ENCODE data around the gene SPATA16.

- no peak for TF ChIP-seq NCOR1 (IDR thresholded peaks at IDR 0.05; ENCODE audit: borderline replicate concordance, low read length)
- TF ChIP-seq ZNF33A (CRISPR knock-in tag; IDR thresholded peaks at IDR 0.05; ENCODE audit: borderline replicate concordance), result no peak
- TF ChIP-seq, protein P1, sequence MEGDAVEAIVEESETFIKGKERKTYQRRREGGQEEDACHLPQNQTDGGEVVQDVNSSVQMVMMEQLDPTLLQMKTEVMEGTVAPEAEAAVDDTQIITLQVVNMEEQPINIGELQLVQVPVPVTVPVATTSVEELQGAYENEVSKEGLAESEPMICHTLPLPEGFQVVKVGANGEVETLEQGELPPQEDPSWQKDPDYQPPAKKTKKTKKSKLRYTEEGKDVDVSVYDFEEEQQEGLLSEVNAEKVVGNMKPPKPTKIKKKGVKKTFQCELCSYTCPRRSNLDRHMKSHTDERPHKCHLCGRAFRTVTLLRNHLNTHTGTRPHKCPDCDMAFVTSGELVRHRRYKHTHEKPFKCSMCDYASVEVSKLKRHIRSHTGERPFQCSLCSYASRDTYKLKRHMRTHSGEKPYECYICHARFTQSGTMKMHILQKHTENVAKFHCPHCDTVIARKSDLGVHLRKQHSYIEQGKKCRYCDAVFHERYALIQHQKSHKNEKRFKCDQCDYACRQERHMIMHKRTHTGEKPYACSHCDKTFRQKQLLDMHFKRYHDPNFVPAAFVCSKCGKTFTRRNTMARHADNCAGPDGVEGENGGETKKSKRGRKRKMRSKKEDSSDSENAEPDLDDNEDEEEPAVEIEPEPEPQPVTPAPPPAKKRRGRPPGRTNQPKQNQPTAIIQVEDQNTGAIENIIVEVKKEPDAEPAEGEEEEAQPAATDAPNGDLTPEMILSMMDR (CRISPR knock-in tag; IDR thresholded peaks at IDR 0.05), result no peak
- TF ChIP-seq, protein P2, sequence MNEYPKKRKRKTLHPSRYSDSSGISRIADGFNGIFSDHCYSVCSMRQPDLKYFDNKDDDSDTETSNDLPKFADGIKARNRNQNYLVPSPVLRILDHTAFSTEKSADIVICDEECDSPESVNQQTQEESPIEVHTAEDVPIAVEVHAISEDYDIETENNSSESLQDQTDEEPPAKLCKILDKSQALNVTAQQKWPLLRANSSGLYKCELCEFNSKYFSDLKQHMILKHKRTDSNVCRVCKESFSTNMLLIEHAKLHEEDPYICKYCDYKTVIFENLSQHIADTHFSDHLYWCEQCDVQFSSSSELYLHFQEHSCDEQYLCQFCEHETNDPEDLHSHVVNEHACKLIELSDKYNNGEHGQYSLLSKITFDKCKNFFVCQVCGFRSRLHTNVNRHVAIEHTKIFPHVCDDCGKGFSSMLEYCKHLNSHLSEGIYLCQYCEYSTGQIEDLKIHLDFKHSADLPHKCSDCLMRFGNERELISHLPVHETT (CRISPR knock-in tag; conservative IDR thresholded peaks at IDR 0.05), result no peak
- no peak for TF ChIP-seq ZNF713 (CRISPR knock-in tag; IDR thresholded peaks at IDR 0.05)
- TF ChIP-seq ZNF777 (CRISPR knock-in tag; IDR thresholded peaks at IDR 0.05), result no peak
- no peak for TF ChIP-seq KLF15 (CRISPR knock-in tag; IDR thresholded peaks at IDR 0.05; ENCODE audit: borderline replicate concordance)
- no peak for TF ChIP-seq CEBPB (IDR thresholded peaks at IDR 0.05; ENCODE audit: borderline replicate concordance, low read depth, low read length)
- no peak for TF ChIP-seq PRPF4 (IDR thresholded peaks at IDR 0.05; ENCODE audit: low read depth, low read length, poor library complexity, severe bottlenecking)
- TF ChIP-seq, protein P3, sequence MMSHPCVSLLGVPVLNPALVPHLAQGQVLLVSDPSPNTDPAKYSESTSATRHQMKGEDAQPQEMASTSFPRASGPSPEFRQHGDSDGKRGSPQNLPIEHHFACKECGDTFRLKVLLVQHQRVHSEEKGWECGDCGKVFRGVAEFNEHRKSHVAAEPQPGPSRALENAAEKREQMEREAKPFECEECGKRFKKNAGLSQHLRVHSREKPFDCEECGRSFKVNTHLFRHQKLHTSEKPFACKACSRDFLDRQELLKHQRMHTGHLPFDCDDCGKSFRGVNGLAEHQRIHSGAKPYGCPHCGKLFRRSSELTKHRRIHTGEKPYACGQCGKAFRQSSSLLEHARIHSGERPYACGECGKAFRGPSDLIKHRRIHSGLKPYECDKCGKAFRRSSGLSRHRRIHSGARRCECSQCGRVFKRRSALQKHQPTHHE (CRISPR knock-in tag; IDR thresholded peaks at IDR 0.05; ENCODE audit: borderline replicate concordance), result no peak
Measured at GRCh38 chr3:172946061-172946460, 195.0 kb downstream of the SPATA16 start.
